ENCODE measurements around the gene HAO2.
"Not testable (repeated sequence)": the region's sequence is repeated elsewhere in the genome, so short reads cannot be mapped to it uniquely, and the experiment has no call there.

HAO2 gene

GRCh38 chr1:119332622-119333021, 36.0 kb upstream of the HAO2 start:
- TF ChIP-seq CTCF (IDR thresholded peaks at IDR 0.05; ENCODE audit: low read depth, low read length, missing control alignments): no peak
- DNase-seq (ENCODE audit: low read depth): no peak
- no peak overlapping the region for H3K4me3 ChIP-seq (ENCODE audit: low read depth, low read length)
- in situ Hi-C loops (cut with HindIII; ENCODE audit: low sequenced_read_pairs): no loop called here

DNA sequence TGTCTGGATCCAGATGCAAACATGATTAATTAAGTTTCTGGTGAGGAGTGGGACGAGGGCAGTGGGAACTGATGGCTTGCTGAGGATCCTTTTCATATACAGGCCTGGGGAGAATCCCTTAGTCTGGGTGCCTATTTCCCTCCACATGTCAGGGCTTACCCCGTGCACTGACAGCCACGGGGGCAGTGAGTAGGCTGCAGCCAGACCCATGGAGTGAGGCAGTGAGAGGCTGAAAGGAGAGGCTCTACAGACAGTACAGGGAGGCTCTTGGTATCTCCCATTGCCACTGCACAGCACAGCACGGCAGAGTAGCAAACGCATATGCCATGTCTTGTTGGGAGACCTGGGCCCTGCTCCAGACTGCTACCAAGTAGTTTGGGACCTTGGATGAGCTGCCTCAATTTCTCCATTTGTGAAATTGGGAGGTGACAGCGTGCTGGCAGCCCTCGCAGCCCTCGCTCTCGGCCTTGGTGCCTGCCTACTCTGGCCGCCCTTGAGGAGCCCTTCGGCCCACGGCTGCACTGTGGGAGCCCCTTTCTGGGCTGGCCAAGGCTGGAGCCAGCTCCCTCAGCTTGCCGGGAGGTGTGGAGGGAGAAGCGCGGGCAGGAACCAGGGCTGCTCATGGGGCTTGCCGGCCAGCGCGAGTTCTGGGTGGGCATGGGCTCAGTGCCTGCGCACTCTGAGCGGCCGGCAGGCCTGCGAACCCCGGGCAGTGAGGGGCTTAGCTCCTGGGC, 35.3 kb upstream of the HAO2 start:
- TF ChIP-seq CTCF (IDR thresholded peaks at IDR 0.05; ENCODE audit: low read depth, low read length, missing control alignments): no peak
- in situ Hi-C loops (cut with HindIII; ENCODE audit: low sequenced_read_pairs): no loop called here
- no peak for DNase-seq (ENCODE audit: low read depth)
- no peak overlapping the region for H3K4me3 ChIP-seq (ENCODE audit: low read depth, low read length)

DNA sequence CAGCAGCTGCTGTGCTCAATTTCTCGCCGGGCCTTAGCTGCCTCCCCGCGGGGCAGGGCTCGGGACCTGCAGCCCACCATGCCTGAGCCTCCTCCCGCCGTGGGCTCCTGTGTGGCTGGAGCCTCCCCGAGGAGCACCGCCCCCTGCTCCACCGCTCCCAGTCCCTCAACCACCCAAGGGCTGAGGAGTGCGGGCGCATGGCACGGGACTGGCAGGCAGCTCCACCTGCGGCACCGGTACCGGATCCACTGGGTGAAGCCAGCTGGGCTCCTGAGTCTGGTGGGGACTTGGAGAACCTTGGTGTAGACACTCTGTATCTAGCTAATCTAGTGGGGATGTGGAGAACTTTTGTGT, 34.7 kb upstream of the HAO2 start:
- H3K4me3 ChIP-seq (ENCODE audit: low read depth, low read length); DNase-seq (ENCODE audit: low read depth); in situ Hi-C loops (cut with HindIII; ENCODE audit: low sequenced_read_pairs): not testable (repeated sequence)

- no peak overlapping the region for H3K4me3 ChIP-seq (ENCODE audit: low read depth, low read length)
- no peak for DNase-seq (ENCODE audit: low read depth)
- in situ Hi-C loops (cut with HindIII; ENCODE audit: low sequenced_read_pairs): no loop called here
- no peak for TF ChIP-seq CTCF (IDR thresholded peaks at IDR 0.05; ENCODE audit: low read depth, low read length, missing control alignments)
Observed at GRCh38 chr1:119336848-119337247, 31.7 kb upstream of the HAO2 start.

DNA sequence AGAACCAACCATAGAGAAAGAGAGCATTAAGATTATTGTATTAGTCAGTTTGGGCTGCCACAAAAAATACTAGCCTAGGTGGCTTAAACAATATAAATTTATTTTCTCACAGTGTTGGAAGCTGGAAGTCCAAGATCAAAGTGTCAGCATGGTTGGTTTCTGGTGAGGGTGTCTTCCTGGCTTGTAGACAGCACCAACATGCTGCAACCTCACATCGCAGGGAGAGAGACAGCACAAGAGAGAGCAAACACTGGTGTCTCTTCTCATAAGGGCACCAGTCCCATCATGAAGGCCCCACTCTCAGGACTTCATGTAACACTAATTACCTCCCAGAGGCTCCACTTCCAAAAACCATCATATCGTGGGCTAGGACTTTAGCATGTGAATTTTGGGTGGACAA, 30.6 kb upstream of the HAO2 start:
- no peak for TF ChIP-seq CTCF (IDR thresholded peaks at IDR 0.05; ENCODE audit: low read depth, low read length, missing control alignments)
- H3K4me3 ChIP-seq (ENCODE audit: low read depth, low read length): no peak overlapping the region
- in situ Hi-C loops (cut with HindIII; ENCODE audit: low sequenced_read_pairs): no loop called here
- DNase-seq (ENCODE audit: low read depth): no peak

GRCh38 chr1:119338757-119339156, 29.8 kb upstream of the HAO2 start:
- DNase-seq (ENCODE audit: low read depth): no peak
- no peak for TF ChIP-seq CTCF (IDR thresholded peaks at IDR 0.05; ENCODE audit: low read depth, low read length, missing control alignments)
- in situ Hi-C loops (cut with HindIII; ENCODE audit: low sequenced_read_pairs): no loop called here
- no peak overlapping the region for H3K4me3 ChIP-seq (ENCODE audit: low read depth, low read length)

DNA sequence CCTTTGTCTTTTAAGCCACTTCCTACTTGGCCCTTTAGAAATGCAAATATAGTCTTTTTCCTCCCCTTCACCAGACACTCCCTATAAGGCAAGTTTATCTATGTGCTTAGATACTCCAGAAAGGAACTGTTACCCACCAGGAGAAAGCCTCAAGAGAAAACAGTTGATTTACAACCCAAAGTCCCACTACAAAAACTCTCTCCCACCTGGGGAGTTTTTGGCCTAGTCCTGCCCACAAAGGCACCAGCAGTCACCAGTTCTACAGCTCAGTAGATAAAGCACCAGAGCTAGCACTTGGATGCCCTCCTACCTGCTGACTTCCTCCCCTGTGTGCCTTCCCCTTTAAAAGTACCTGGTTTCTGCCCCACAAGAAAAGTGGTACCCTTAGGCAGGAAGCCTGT, 27.7 kb upstream of the HAO2 start:
- no peak for DNase-seq (ENCODE audit: low read depth)
- in situ Hi-C loops (cut with HindIII; ENCODE audit: low sequenced_read_pairs): no loop called here
- TF ChIP-seq CTCF (IDR thresholded peaks at IDR 0.05; ENCODE audit: low read depth, low read length, missing control alignments): no peak
- H3K4me3 ChIP-seq (ENCODE audit: low read depth, low read length): no peak overlapping the region
